Brain pericyte (primary cell): ENCODE results near the gene SGTA.
"Not testable (repeated sequence)": the region's sequence is repeated elsewhere in the genome, so short reads cannot be mapped to it uniquely, and the experiment has no call there.

Experiments used
- DNase-seq: peaks from one replicate; pipeline ENCODE4 v3.0.0-alpha.2; 2012; ENCODE audit warnings: low read depth, low spot score

SGTA gene

DNA sequence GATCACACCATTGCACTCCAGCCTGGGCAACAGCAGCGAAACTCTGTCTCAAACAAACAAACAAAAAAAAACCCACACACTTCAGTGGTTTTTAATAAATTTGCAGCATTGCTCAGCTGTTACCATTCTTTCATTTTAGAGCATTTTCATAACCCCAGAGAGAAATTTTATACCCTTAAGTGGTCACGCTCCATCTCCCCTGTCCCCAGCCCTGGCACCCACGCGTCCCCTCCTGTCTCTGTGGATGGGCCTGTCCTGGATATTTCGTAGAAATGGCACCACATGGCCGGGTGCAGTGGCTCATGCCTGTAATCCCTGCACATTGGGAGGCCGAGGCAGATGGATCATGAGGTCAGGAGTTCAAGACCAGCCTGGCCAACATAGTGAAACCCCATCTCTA is 10.1 kb upstream of the SGTA start:
- no peak for DNase-seq

GRCh38 chr19:2792666-2793065 is 9.6 kb upstream of the SGTA start:
- not testable (repeated sequence) for DNase-seq

GRCh38 chr19:2791876-2792275 is 8.8 kb upstream of the SGTA start:
- no peak for DNase-seq

- no peak for DNase-seq
Measured at GRCh38 chr19:2791440-2791839, 8.4 kb upstream of the SGTA start.

DNA sequence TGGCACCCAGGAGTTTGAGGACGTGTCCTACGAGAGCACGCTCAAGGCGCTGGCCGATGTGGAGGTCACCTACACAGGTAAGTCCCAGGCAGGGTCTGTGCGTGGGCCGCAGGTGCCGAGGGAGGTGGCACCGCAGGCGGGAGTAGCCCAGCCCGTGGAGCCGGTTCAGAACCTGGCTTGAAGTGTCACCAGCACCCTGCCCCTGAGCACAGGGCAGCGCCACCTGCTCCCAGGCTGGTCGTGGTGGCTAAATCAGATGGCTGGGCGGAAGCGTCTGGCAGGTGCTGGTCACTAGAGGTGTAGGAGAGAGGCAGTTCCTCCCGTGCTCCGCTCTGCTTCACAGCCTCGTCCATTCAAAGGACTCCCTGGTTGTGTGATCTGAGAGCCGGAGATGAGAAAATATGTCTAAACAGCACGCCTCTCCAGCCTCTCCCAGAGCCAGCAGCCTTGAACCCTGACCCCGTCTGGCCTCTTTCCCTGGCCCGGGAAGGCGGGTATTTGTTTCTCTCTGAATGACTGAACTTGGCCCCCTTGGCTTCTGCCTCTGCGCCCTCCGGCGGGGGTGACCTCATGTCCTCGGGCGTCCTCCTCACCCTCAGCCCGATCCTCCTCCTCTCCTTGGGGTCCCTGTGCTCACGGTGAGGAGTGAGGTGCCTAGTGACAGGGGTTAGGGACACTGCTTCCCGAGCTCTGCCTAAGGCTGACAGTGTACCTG is 7.6 kb upstream of the SGTA start:
- DNase-seq = no peak

- DNase-seq = no peak
Measured at GRCh38 chr19:2790194-2790556, 7.1 kb upstream of the SGTA start.

- DNase-seq = no peak
Measured at GRCh38 chr19:2788237-2788636, 5.2 kb upstream of the SGTA start.

DNA sequence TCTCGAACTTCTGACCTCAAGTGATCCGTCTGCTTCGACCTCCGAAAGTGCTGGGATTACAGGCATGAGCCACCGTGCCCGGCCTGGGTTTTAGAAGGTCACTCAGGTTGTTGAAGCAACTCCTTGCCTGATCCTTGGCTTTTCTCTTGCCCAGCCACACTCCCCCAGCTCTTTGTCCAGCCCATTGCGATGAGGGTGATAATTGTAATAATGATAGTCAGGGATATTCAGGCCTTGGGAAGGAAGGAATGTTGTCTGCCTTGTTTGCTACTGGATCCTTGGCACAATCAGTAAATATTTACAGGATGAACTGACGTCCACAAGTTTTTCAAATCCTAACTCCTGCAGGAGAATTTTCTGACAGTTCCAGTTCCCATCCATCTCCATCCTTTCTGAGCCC is 4.0 kb upstream of the SGTA start:
- no peak for DNase-seq

GRCh38 chr19:2785244-2785997 is 2.3 kb upstream of the SGTA start, which contains the start of gene THOP1:
Gene THOP1 (plus strand): TSS chr19:2785503. CDS start chr19:2785663, 160 bp downstream.
- peak; percentile 91 for DNase-seq

DNA sequence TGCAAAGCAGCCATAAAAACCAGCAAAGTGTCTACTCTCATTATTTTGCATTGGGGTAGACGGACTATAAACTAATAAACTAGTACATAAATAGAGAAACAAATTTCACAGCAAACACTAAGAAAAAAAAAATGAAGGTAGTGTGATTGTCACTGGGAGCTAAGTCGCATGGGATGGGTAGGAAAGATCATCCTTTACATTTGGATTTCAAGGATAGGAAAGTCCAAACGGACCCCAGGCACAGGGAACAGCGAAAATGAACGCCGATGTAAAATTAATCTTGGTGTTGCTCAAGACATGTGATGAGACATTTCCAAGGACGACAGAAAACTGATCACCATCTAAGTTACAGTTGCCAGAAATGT is 690 bp upstream of the SGTA start:
- no peak for DNase-seq

GRCh38 chr19:2782329-2782935 is 641 bp downstream of the SGTA start:
- DNase-seq = no peak

DNA sequence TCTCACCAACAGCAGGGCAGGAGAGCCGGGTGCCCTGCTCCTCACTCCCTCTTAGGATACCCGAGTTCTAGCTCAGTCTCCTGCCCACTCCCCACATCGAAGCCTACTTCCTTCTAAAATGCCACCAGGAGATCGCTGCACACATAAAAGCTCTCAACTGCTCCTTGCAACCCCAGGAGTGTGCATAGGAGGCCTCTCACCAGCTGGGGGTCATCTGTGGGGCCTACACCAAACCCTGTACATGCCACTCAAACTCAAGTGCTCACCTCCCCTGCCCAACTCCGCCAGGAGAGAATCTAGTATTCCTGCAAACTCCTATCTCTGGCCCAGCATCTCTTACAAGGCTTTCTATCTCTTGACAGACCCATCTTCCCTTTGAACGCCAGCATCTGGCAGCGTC is 2.8 kb downstream of the SGTA start:
- DNase-seq = no peak

GRCh38 chr19:2779121-2779740 is 3.8 kb downstream of the SGTA start:
- DNase-seq = no peak

GRCh38 chr19:2777952-2778683 is 5.0 kb downstream of the SGTA start:
- DNase-seq = no peak

DNA sequence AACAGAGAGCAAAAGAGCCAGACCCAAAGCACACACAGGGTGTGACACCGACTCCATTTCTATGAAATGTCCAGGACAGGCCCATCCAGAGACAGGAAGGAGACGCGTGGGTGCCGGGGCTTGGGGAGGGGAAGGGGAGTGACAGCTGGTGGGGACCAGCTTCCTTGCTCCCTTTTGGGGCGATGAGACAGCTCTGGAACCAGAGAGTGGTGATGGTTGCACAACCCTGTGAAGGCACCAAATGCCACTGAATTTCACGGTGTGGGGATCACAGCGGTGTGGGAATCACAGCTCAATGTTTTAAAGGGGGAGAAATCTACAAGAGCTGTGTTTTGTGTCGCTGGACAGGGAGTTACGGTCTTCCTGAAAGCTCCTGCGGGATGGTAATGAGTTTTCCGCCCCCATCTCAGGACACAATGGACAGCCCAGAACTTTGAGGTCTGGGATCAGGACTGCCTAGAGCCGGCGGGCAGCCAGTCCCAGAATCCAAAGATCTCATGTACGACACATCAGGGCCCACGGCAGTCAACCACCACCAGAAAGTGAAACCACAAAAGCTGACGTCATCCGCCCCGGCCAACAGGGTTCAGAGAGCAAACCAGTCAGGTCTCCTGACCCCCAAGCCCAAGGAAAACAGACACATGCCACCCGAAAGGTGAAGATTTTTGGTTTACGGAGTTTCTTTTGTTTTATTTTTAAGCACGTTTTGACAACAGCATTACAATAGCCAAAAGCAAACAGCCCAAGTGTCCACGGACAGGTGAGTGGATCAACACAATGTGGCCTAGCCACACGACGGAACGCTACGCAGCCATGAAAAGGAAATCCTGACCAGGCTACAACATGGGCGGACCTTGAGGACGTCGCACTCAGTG is 7.3 kb downstream of the SGTA start:
- DNase-seq = no peak

DNA sequence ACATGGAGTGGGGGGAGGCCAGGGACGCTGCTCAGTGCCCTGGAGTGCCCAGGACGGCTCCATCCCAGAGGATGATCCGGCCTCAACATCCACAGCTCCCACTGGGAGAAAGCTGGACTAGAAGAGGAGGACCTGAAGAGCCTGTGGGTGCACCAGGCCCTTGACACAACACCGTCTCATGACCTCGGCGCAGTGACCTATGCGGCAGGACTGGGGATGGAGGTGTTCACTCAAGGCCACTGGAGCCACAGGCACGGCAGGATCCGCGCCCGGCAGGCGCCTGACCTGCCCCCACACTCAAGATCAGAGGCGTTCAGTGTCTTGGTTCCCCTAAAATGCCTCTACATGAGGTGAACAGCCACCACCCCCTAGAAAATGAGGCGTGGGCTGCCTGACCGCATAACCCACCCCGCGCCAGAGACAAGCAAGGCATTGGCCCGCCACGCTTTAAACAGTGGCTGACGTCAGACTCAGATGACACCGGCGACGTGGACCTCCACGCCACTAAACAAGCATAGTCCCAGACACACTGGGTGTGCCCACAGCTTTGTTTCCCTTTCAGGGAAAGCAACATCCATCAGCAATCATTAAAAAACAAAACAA is 8.0 kb downstream of the SGTA start:
- DNase-seq = no peak

GRCh38 chr19:2774083-2774679 is 8.9 kb downstream of the SGTA start:
- DNase-seq = no peak

GRCh38 chr19:2771786-2772674 is 11.0 kb downstream of the SGTA start:
- no peak for DNase-seq
